ENCODE data around the gene RARB.

DNA sequence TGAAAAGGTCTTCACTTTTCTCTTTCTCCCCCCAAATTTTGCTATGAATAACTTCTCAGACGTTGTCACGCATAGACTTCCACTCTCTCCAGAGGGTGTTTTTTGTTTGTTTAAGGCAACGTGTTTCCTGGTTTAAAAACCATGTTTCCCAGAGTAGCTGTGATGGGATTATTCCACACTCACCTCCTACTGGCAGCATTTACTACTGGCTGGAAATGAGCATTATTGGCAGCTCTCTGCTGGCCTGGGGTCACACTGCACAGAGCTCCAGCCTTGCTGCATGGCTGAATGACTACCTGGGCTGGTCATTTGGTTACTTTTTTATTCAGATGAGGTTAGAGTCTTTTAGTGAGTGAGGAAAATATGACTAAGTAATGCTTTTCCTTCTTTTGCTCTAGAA is 65.2 kb downstream of the RARB start:
- TF ChIP-seq CHCHD3 (CRISPR knock-in tag; IDR thresholded peaks at IDR 0.05) (no peak), ETV6 (CRISPR knock-in tag; conservative IDR thresholded peaks at IDR 0.05) (no peak), EZH2 (conservative IDR thresholded peaks at IDR 0.05; ENCODE audit: low read depth, low read length) (no peak), RBM22 (optimal IDR thresholded peaks at IDR 0.05; ENCODE audit: low read length) (no peak), KLF16 (CRISPR knock-in tag; IDR thresholded peaks at IDR 0.05) (no peak), NR2F6 (IDR thresholded peaks at IDR 0.05) (no peak), NR2F6 (CRISPR knock-in tag; IDR thresholded peaks at IDR 0.05) (no peak), ZNF260 (CRISPR knock-in tag; IDR thresholded peaks at IDR 0.05; ENCODE audit: borderline replicate concordance, low read depth) (no peak)
- TF ChIP-seq, protein P1, sequence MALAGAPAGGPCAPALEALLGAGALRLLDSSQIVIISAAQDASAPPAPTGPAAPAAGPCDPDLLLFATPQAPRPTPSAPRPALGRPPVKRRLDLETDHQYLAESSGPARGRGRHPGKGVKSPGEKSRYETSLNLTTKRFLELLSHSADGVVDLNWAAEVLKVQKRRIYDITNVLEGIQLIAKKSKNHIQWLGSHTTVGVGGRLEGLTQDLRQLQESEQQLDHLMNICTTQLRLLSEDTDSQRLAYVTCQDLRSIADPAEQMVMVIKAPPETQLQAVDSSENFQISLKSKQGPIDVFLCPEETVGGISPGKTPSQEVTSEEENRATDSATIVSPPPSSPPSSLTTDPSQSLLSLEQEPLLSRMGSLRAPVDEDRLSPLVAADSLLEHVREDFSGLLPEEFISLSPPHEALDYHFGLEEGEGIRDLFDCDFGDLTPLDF (CRISPR knock-in tag; IDR thresholded peaks at IDR 0.05) = no peak

All from HepG2 (cell line).